Posterior cingulate gyrus (tissue), 11 donors: ENCODE data around the gene ANXA6.

ENCODE experiments used
- DNase-seq, 10 donors: peaks; one replicate each; pipeline versions ENCODE4 v3.0.0 to v3.0.0-alpha.2; 2020 to 2021; ENCODE audit warnings: mixed read lengths in 3 of 10
- intact Hi-C: fragments of 100-400 bp; cut with DNase I; formaldehyde crosslinking; loops from one replicate; pipeline ENCODE4 v1.15.1; 2023

Gene ANXA6

GRCh38 chr5:151086192-151086869 lies 71.2 kb downstream of the ANXA6 start:
- intact Hi-C loops = no loop called here
- DNase-seq = peak in 1 of 10 donors; percentile 21

GRCh38 chr5:151085517-151086041 lies 72.0 kb downstream of the ANXA6 start:
- intact Hi-C loops = no loop called here
- DNase-seq = peak in 1 of 10 donors; percentile 57

GRCh38 chr5:151084363-151084762 lies 73.2 kb downstream of the ANXA6 start:
- peak in 2 of 10 donors; percentile 24 to 36 for DNase-seq
- intact Hi-C loops = no loop called here

DNA sequence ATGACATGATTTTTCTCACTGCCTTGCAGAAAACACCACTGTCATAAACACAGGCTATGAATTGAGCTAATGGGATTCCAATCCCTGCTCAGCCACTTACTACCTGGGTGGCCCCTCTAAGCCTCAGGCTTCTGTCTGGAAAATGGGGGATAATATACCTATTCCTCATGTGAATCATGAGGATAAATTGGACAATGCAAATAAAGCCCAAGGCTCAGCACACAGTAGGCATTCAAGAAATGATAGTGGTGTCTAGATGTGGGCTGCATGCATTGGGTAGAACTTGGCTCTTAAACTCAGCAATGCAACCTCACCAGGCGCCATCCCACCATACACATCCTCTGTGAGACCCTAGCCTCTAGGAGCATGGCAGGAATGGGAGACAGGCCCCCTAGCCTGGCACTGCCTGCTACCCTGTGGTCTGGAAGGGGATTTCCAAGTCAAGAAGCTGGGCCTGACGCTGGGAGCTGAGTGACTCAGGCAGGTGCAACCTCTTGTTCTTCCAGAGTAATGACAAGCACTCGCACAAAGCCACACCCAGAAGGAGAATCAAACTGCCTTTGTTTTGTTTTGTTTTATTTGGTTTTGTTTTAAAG lies 74.4 kb downstream of the ANXA6 start:
- intact Hi-C loops = no loop called here
- DNase-seq = peak in 2 of 10 donors; percentile 47 to 65

DNA sequence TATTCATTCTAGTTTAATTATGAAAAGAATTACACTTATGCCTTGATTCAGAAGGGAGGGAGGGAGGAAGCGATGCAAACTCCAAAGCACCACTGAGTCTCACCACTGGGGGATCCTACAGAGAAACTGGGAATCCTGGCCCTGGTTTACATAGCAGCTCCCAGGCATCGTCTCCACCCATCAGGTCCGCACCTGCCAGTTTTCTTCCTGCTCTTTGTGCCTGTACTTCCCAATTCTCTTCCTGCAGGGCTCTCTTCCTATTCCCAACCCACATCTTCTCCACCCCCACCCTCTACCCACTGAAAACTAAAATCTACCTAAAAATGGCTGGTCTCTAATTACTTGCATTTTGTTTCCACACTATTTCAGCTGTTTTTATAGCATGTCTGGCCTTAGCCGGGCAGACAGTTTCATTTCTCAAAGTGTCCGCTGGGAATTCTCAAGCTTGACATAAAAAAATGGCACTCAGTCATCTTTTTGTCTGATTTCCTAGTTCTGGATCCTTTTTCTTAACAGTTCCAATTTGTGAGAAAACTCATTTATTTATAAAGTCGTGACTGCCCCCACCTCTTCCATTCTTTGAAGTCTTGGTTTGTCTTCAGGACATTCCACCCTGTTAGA lies 75.2 kb downstream of the ANXA6 start:
- peak in 2 of 10 donors; percentile 40 to 53 for DNase-seq
- intact Hi-C loops = no loop called here

DNA sequence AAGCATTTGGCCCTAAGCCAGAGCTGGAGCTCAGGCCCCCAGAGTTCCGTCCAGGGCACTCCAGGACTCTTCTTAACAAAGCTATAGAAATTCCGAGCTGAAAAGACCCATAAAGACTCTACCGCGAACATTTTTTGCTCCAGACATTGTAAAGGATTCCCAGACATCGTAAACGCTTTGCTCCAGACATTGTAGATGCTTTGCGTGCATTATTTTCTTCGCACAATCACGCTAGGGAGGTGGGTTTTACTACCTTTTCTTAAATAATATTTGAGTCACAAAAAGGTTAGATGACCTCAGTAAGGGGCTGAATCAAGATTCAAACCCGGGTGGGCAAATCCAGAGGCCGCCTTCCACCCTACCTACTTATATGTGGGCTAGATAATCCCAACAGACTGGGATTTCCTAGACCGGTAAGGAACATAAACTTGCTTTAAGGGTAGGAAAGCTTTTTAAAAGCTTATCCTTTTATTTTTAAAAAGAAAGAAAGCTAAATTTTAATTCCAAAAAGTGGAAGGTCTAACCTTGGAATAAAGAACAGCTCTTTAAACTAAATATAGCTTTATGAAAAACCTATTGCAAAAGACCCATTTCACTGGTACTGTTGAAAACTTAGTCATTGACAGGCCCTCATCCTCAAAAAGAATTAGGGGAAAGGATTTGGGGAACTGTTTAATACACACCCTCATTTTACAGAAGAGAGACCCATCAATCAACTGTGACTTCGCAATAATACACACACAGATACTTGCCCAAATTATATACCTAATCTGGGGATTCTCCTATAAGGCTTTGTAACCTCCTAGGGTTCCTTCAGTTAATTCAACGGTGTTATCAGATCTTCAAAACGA lies 75.9 kb downstream of the ANXA6 start:
- peak in 2 of 10 donors; percentile 32 to 36 for DNase-seq

GRCh38 chr5:151080613-151081430 lies 76.8 kb downstream of the ANXA6 start, which contains the start of gene TNIP1:
Gene TNIP1, minus strand, starts transcription at chr5:151081034. Its CDS starts 15,939 bp downstream, at chr5:151065095.
- intact Hi-C loops = no loop called here
- DNase-seq = peak; percentile 85 to 99 (median 93)

More for the DNA sequence above, 75.9 kb downstream of the ANXA6 start:
- intact Hi-C loops = no loop called here

- peak in 1 of 10 donors; percentile 2 for DNase-seq
- intact Hi-C loops = no loop called here
Observed at GRCh38 chr5:151079838-151080612, 77.6 kb downstream of the ANXA6 start.

DNA sequence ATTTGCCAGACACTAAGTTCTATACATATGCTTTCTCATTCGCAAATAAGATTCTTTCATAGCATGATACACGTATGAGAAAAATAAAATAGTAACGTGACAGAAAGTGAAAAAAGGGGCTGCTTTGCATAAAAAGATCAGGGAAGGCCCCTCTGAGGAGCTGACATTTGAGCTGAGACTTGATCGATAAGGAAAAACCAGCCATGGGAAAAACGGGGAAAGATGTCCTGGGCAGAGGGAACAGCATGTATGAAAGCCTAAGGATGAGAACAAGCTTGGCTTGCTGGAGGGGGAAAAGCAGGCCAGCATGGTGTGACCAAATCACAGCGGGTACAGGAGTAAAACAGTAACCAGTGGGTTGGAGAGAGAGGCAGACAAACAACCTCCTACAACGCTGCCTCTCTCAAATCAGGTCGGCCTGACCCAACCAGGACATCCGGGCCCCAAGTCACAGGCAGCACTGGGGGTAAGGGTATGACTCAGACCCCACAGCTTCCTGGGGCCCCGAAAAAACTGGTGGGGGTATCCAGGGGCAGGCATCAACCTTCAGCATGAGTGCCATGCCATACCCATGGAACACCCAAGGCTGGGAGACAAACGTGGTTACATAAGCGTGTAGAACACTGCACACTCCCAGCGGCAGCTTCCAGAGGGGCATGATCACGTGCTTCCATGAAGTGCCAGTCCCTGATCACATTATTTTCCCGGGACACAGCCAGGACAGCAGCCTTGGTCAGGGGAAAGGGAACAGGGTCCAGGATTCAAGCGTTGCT lies 78.9 kb downstream of the ANXA6 start:
- intact Hi-C loops = no loop called here
- DNase-seq = peak in 1 of 10 donors; percentile 56

- intact Hi-C loops = no loop called here
- no peak for DNase-seq
Observed at GRCh38 chr5:151077967-151078366, 79.6 kb downstream of the ANXA6 start.

GRCh38 chr5:151077419-151077818 lies 80.2 kb downstream of the ANXA6 start:
- DNase-seq = peak in 1 of 10 donors; percentile 22
- intact Hi-C loops = no loop called here

GRCh38 chr5:151076616-151077015 lies 81.0 kb downstream of the ANXA6 start:
- peak in 1 of 10 donors; percentile 45 for DNase-seq
- intact Hi-C loops = no loop called here

DNA sequence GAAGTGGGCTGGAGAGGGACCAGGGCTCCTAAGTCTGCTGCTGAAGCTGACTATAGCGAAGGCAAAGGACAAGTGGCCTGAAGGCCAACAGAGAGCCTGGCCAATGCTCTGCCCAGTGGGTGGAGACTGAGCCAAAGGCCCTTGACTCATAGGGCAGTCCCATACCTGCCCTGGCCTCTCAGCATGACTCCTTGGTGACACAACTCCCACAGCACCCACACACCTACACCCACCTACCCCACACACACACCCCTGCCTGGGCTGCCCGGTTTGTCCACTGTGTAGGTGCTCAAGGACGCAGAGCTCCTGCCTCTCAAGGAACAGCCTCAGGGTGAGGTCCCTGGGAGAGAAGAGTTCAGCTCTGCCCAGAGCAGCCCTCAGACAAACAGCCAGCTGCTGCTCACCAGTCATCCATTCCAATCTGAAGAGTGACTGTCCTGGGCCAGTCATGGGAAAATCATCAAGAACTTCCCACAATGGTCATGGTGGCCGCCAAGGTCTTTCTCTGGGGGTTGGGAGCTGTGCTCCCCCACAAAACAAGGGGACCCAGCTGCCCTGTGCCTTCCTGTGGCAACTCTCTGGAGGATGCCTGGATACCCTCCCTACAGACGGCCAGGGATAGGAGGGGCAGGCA lies 81.8 kb downstream of the ANXA6 start:
- intact Hi-C loops = no loop called here
- peak in 1 of 10 donors; percentile 48 for DNase-seq

- intact Hi-C loops = no loop called here
- peak in 1 of 10 donors; percentile 6 for DNase-seq
Observed at GRCh38 chr5:151074557-151074956, 83.0 kb downstream of the ANXA6 start.

DNA sequence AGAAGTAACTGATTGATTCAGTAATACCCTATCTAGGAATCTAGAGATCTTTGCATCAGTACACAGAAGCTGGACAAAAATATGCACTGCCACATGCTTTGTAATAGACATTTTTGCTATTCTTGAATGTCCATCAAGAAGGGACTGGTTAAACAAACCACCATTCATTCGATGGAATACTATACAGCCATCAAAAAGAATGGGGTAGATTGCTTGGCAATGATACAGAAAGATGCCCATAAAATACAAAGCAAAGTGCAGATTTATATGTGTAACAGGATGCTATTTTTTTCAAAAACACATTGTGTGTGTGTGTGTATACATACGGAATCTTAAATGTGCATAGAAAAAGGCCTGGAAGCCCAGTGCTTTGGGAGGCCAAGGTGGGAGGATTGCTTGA lies 84.3 kb downstream of the ANXA6 start:
- intact Hi-C loops = no loop called here
- no peak for DNase-seq

- intact Hi-C loops = no loop called here
- DNase-seq = peak in 1 of 10 donors; percentile 16
Observed at GRCh38 chr5:151072630-151073025, 85.0 kb downstream of the ANXA6 start.

DNA sequence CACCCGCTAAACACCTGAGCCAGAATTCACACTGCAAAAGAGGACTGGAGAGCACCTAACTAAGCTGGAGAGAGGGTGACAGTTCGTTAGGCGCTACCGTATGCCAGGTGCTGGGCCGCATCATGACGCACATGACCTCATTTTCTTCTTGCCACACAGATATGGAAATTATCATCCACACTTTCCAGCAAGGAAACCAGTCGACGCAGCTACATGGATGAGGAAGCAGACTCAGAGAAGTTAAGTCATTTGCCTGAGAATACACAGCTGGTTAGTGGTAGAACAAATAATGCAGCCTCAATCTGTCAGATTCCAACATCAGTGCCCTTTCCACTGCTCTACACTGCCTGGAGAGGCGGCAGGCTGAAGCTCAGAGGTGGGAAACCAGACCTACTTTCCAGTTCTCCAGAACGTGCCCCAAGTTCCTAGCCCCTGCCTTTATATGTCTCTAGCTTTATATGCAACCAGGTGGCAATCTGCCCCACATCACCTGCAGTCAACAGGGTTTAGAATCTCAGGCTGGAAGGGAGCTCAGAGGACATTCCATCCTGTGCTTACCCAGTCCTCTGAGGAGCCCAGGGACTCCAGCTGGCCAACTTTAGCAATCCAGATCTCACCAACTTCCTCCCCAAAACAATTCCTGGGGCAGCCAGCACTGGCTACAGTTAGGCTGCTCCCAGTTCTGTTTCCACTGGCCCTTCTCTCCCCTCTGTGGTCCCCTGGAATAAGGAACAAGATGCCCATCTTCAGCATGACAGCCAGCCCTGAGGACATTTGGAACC lies 85.5 kb downstream of the ANXA6 start:
- DNase-seq = peak in 1 of 10 donors; percentile 21

More for the DNA sequence above, 85.5 kb downstream of the ANXA6 start:
- intact Hi-C loops = no loop called here
